ENCODE results near the gene PPP1R12B.
"Not testable (repeated sequence)": the region's sequence is repeated elsewhere in the genome, so short reads cannot be mapped to it uniquely, and the experiment has no call there.

Gene PPP1R12B

GRCh38 chr1:202616355-202616915 lies 267.9 kb downstream of the PPP1R12B start:
- H3K36me3 ChIP-seq (ENCODE audit: control insufficient read depth, insufficient read depth, low read length): no peaks in the 10 kb centered on the region
- no peaks in the 10 kb centered on the region for H3K27me3 ChIP-seq (ENCODE audit: control insufficient read depth, insufficient read depth, low read length, poor library complexity, severe bottlenecking)
- H3K4me3 ChIP-seq (ENCODE audit: insufficient read depth, low read depth, low read length): no peak overlapping the region
- peaks cover 3% of the 10 kb centered on the region for H3K4me1 ChIP-seq (ENCODE audit: control insufficient read depth, insufficient read depth, low read length)
- no peaks in the 10 kb centered on the region for H3K9me3 ChIP-seq (ENCODE audit: control insufficient read depth, low read length)
- WGBS, 2 experiments: 92 to 96% methylated on average over 13 of the region's 13 CpGs
- H3K27ac ChIP-seq (ENCODE audit: insufficient read depth, low read depth, low read length, poor library complexity, severe bottlenecking): no peak overlapping the region

DNA sequence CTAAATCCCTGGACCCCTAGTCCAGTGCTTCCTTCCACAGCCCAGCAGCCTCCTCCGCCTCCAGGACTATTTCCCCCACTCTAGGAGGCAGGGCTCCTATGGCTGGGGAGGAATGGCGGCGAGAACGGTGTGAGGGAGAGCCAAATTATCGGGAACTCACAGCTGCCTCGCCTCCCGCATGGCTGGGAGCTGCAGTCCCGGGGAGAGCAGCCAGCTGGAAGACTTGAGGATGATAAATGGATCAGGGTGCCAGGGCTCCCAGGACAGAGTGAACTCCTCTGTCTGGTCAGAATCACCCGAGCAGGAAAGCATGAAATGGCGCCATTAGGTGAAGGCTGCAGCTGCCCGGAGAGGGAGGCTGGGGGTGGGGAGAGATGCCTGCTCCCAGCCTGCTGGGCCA lies 270.5 kb downstream of the PPP1R12B start:
- H3K4me1 ChIP-seq (ENCODE audit: control insufficient read depth, insufficient read depth, low read length): peaks cover 16% of the 10 kb centered on the region
- H3K36me3 ChIP-seq (ENCODE audit: control insufficient read depth, insufficient read depth, low read length); H3K9me3 ChIP-seq (ENCODE audit: control insufficient read depth, low read length); H3K27ac ChIP-seq (ENCODE audit: insufficient read depth, low read depth, low read length, poor library complexity, severe bottlenecking); H3K4me3 ChIP-seq (ENCODE audit: insufficient read depth, low read depth, low read length); H3K27me3 ChIP-seq (ENCODE audit: control insufficient read depth, insufficient read depth, low read length, poor library complexity, severe bottlenecking): not testable (repeated sequence)
- WGBS, 2 experiments: 81 to 84% methylated on average over 10 to 11 of the region's 11 CpGs

GRCh38 chr1:202619505-202619904 lies 271.0 kb downstream of the PPP1R12B start:
- Histone ChIP-seq H3K4me1 (ENCODE audit: control insufficient read depth, insufficient read depth, low read length) (peaks cover 16% of the 10 kb centered on the region), H3K9me3 (ENCODE audit: control insufficient read depth, low read length) (no peaks in the 10 kb centered on the region), H3K4me3 (ENCODE audit: insufficient read depth, low read depth, low read length) (no peak overlapping the region), H3K36me3 (ENCODE audit: control insufficient read depth, insufficient read depth, low read length) (no peaks in the 10 kb centered on the region), H3K27ac (ENCODE audit: insufficient read depth, low read depth, low read length, poor library complexity, severe bottlenecking) (no peak overlapping the region), H3K27me3 (ENCODE audit: control insufficient read depth, insufficient read depth, low read length, poor library complexity, severe bottlenecking) (no peaks in the 10 kb centered on the region)
- WGBS, 2 experiments: 95 to 98% methylated on average over 2 of the region's 2 CpGs

GRCh38 chr1:202620036-202620435 lies 271.5 kb downstream of the PPP1R12B start:
- not testable (repeated sequence) for H3K27ac ChIP-seq (ENCODE audit: insufficient read depth, low read depth, low read length, poor library complexity, severe bottlenecking); H3K36me3 ChIP-seq (ENCODE audit: control insufficient read depth, insufficient read depth, low read length); H3K27me3 ChIP-seq (ENCODE audit: control insufficient read depth, insufficient read depth, low read length, poor library complexity, severe bottlenecking); H3K9me3 ChIP-seq (ENCODE audit: control insufficient read depth, low read length); H3K4me3 ChIP-seq (ENCODE audit: insufficient read depth, low read depth, low read length)
- WGBS, 2 experiments: 92 to 98% methylated on average over 2 of the region's 2 CpGs
- peaks cover 16% of the 10 kb centered on the region for H3K4me1 ChIP-seq (ENCODE audit: control insufficient read depth, insufficient read depth, low read length)

GRCh38 chr1:202621446-202621845 lies 272.9 kb downstream of the PPP1R12B start:
- H3K36me3 ChIP-seq (ENCODE audit: control insufficient read depth, insufficient read depth, low read length): no peaks in the 10 kb centered on the region
- no peaks in the 10 kb centered on the region for H3K27me3 ChIP-seq (ENCODE audit: control insufficient read depth, insufficient read depth, low read length, poor library complexity, severe bottlenecking)
- 90 to 97% methylated on average over 3 of the region's 3 CpGs for WGBS, 2 experiments
- H3K27ac ChIP-seq (ENCODE audit: insufficient read depth, low read depth, low read length, poor library complexity, severe bottlenecking): no peak overlapping the region
- H3K9me3 ChIP-seq (ENCODE audit: control insufficient read depth, low read length): no peaks in the 10 kb centered on the region
- peaks cover 16% of the 10 kb centered on the region for H3K4me1 ChIP-seq (ENCODE audit: control insufficient read depth, insufficient read depth, low read length)
- H3K4me3 ChIP-seq (ENCODE audit: insufficient read depth, low read depth, low read length): no peak overlapping the region

GRCh38 chr1:202622388-202622787 lies 273.9 kb downstream of the PPP1R12B start:
- WGBS, 2 experiments: 87 to 91% methylated on average over 8 of the region's 8 CpGs
- no peaks in the 10 kb centered on the region for H3K9me3 ChIP-seq (ENCODE audit: control insufficient read depth, low read length)
- no peak overlapping the region for H3K4me3 ChIP-seq (ENCODE audit: insufficient read depth, low read depth, low read length)
- H3K27me3 ChIP-seq (ENCODE audit: control insufficient read depth, insufficient read depth, low read length, poor library complexity, severe bottlenecking): no peaks in the 10 kb centered on the region
- no peak overlapping the region for H3K27ac ChIP-seq (ENCODE audit: insufficient read depth, low read depth, low read length, poor library complexity, severe bottlenecking)
- peaks cover 16% of the 10 kb centered on the region for H3K4me1 ChIP-seq (ENCODE audit: control insufficient read depth, insufficient read depth, low read length)
- no peaks in the 10 kb centered on the region for H3K36me3 ChIP-seq (ENCODE audit: control insufficient read depth, insufficient read depth, low read length)

DNA sequence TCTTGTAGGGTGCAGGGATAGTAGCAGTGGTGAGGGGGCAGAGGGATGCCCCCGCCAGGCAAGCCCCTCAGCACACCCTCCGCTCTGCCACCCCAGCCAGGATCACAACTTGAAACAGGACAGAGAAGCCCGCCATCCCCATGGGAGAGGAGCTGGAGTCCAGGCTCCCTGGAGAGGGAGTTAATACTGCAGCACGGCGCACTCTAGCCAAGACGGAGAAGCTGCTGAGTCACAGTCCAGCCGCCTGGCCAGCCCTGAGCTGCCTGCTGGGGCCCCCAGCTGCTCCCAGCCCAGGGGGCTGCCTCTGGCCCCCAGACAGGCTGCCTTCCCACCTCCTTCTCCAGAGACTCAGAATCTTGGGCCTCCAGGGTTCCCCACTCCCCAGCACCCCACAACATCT lies 274.6 kb downstream of the PPP1R12B start:
- Histone ChIP-seq H3K4me1 (ENCODE audit: control insufficient read depth, insufficient read depth, low read length) (peaks cover 16% of the 10 kb centered on the region), H3K36me3 (ENCODE audit: control insufficient read depth, insufficient read depth, low read length) (no peaks in the 10 kb centered on the region), H3K9me3 (ENCODE audit: control insufficient read depth, low read length) (no peaks in the 10 kb centered on the region), H3K4me3 (ENCODE audit: insufficient read depth, low read depth, low read length) (no peak overlapping the region), H3K27me3 (ENCODE audit: control insufficient read depth, insufficient read depth, low read length, poor library complexity, severe bottlenecking) (no peaks in the 10 kb centered on the region), H3K27ac (ENCODE audit: insufficient read depth, low read depth, low read length, poor library complexity, severe bottlenecking) (no peak overlapping the region)
- 78 to 81% methylated on average over 7 of the region's 7 CpGs for WGBS, 2 experiments

DNA sequence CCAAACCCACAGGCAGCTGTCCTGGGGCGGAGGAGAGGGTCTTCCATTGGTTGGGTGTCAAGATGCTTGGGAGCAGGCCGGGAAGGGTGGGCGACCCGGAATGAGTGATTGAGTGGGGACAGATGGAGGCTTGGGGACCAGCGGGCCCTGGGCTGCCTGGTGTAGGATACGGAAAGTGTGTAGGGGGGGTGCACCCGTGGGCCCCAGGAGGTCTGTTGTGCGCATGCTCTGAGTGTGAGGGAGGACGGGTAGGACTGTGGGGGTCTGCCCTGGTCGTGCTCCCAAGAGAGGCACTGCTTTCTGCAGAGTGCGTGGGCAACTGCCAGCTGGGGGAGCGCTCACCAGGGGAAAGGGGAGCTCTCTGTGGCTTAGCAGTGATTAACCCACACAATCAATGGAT lies 275.0 kb downstream of the PPP1R12B start:
- H3K9me3 ChIP-seq (ENCODE audit: control insufficient read depth, low read length); H3K4me3 ChIP-seq (ENCODE audit: insufficient read depth, low read depth, low read length); H3K36me3 ChIP-seq (ENCODE audit: control insufficient read depth, insufficient read depth, low read length); H3K27me3 ChIP-seq (ENCODE audit: control insufficient read depth, insufficient read depth, low read length, poor library complexity, severe bottlenecking); H3K27ac ChIP-seq (ENCODE audit: insufficient read depth, low read depth, low read length, poor library complexity, severe bottlenecking): not testable (repeated sequence)
- WGBS, 2 experiments: 78 to 81% methylated on average over 12 of the region's 12 CpGs
- H3K4me1 ChIP-seq (ENCODE audit: control insufficient read depth, insufficient read depth, low read length): peaks cover 13% of the 10 kb centered on the region

- no peak overlapping the region for H3K4me3 ChIP-seq (ENCODE audit: insufficient read depth, low read depth, low read length)
These were observed 275.7 kb downstream of the PPP1R12B start for GRCh38 chr1:202624088-202624780.

GRCh38 chr1:202624781-202625108 lies 276.2 kb downstream of the PPP1R12B start:
- WGBS, 2 experiments: 87 to 89% methylated on average over 1 of the region's 1 CpG
- Histone ChIP-seq H3K27ac (ENCODE audit: insufficient read depth, low read depth, low read length, poor library complexity, severe bottlenecking) (no peak overlapping the region), H3K9me3 (ENCODE audit: control insufficient read depth, low read length) (no peaks in the 10 kb centered on the region), H3K36me3 (ENCODE audit: control insufficient read depth, insufficient read depth, low read length) (no peaks in the 10 kb centered on the region), H3K4me1 (ENCODE audit: control insufficient read depth, insufficient read depth, low read length) (peaks cover 13% of the 10 kb centered on the region), H3K4me3 (ENCODE audit: insufficient read depth, low read depth, low read length) (no peak overlapping the region), H3K27me3 (ENCODE audit: control insufficient read depth, insufficient read depth, low read length, poor library complexity, severe bottlenecking) (no peaks in the 10 kb centered on the region)

More at GRCh38 chr1:202624088-202624780, 275.7 kb downstream of the PPP1R12B start:
- Histone ChIP-seq H3K4me1 (ENCODE audit: control insufficient read depth, insufficient read depth, low read length) (peaks cover 13% of the 10 kb centered on the region), H3K27ac (ENCODE audit: insufficient read depth, low read depth, low read length, poor library complexity, severe bottlenecking) (no peak overlapping the region), H3K27me3 (ENCODE audit: control insufficient read depth, insufficient read depth, low read length, poor library complexity, severe bottlenecking) (no peaks in the 10 kb centered on the region), H3K9me3 (ENCODE audit: control insufficient read depth, low read length) (no peaks in the 10 kb centered on the region), H3K36me3 (ENCODE audit: control insufficient read depth, insufficient read depth, low read length) (no peaks in the 10 kb centered on the region)
- 90 to 93% methylated on average over 7 of the region's 7 CpGs for WGBS, 2 experiments

Measured in ectodermal cell (in vitro differentiated cells).